Suprapubic skin (tissue), 4 donors: ENCODE results near the gene XYLT1.

Source experiments
- POLR2A ChIP-seq, 2 donors: fragments of 450-650 bp; IDR thresholded peaks; one replicate each; pipeline ENCODE4 v1.6.1; 2017; ENCODE audit warnings: antibody characterized with exemption in 2 of 2, mild to moderate bottlenecking in 2 of 2, moderate library complexity in 2 of 2
- POLR2AphosphoS5 ChIP-seq, 3 donors: sonication (generic); formaldehyde crosslinking; IDR thresholded peaks; one replicate each; pipeline ENCODE4 v1.6.1; 2017; ENCODE audit warnings: antibody characterized with exemption in 3 of 3

- TF ChIP-seq POLR2A (IDR thresholded peaks at IDR 0.05) (no peak), POLR2AphosphoS5 (IDR thresholded peaks at IDR 0.05) (no peak)
Measured at GRCh38 chr16:17330044-17330443, 140.7 kb downstream of the XYLT1 start.
